Trophoblast cell (in vitro differentiated cells and primary cell): ENCODE data around the gene EGFR.

Experiments
- DNase-seq, 2 donors: peaks; one replicate each; pipeline ENCODE4 v3.0.0-alpha.2; 2016
- H2AFZ ChIP-seq: 2 replicates; pipeline ENCODE4 v1.6.1; 2013; ENCODE audit warnings: low read length, moderate library complexity, mild to moderate bottlenecking; ENCODE audit not compliant: insufficient read depth, poor library complexity
- H2AK5ac ChIP-seq: 2 replicates; pipeline ENCODE4 v1.6.1; 2013; ENCODE audit warnings: mild to moderate bottlenecking, low read length
- H2BK120ac ChIP-seq: 2 replicates; pipeline ENCODE4 v1.6.1; 2013; ENCODE audit warnings: low read length, mild to moderate bottlenecking, moderate library complexity; ENCODE audit not compliant: insufficient read depth, poor library complexity
- H2BK12ac ChIP-seq: 2 replicates; pipeline ENCODE4 v1.6.1; 2013; ENCODE audit warnings: mild to moderate bottlenecking, low read length, moderate library complexity
- H2BK5ac ChIP-seq: 2 replicates; pipeline ENCODE4 v1.6.1; 2013; ENCODE audit warnings: low read length, low read depth, moderate library complexity, mild to moderate bottlenecking; ENCODE audit not compliant: poor library complexity
- H3K14ac ChIP-seq: 2 replicates; pipeline ENCODE4 v1.6.1; 2013; ENCODE audit warnings: mild to moderate bottlenecking, low read length
- H3K18ac ChIP-seq: 2 replicates; pipeline ENCODE4 v1.6.1; 2013; ENCODE audit warnings: mild to moderate bottlenecking, low read length
- H3K23ac ChIP-seq: 2 replicates; pipeline ENCODE4 v1.6.1; 2013; ENCODE audit warnings: low read length
- H3K27ac ChIP-seq: 2 replicates; pipeline ENCODE4 v1.5.1; 2013; ENCODE audit warnings: low read depth, mild to moderate bottlenecking, inconsistent platforms, low read length, moderate library complexity
- H3K27me3 ChIP-seq: 2 replicates; pipeline ENCODE4 v1.6.1; 2013; ENCODE audit warnings: inconsistent platforms, mild to moderate bottlenecking, low read length, moderate library complexity; ENCODE audit not compliant: insufficient read depth
- H3K36me3 ChIP-seq, 2 experiments: 1 replicate in 1 of 2; 2 replicates in 1 of 2; pipeline ENCODE4 v1.6.1; 2013; ENCODE audit warnings: low read length in 2 of 2, mild to moderate bottlenecking in 2 of 2, moderate library complexity in 1 of 2; ENCODE audit not compliant: insufficient read depth in 2 of 2, control insufficient read depth in 1 of 2
- H3K4ac ChIP-seq: 2 replicates; pipeline ENCODE4 v1.6.1; 2013; ENCODE audit warnings: low read depth, mild to moderate bottlenecking, low read length, moderate library complexity
- H3K4me1 ChIP-seq, 2 experiments: 1 replicate in 1 of 2; 2 replicates in 1 of 2; pipeline ENCODE4 v1.6.1; 2013; ENCODE audit warnings: low read length in 2 of 2, mild to moderate bottlenecking in 2 of 2, moderate library complexity in 1 of 2; ENCODE audit not compliant: insufficient read depth in 2 of 2, control insufficient read depth in 1 of 2
- H3K4me2 ChIP-seq: 2 replicates; pipeline ENCODE4 v1.6.1; 2013; ENCODE audit warnings: inconsistent platforms, mild to moderate bottlenecking, low read length, moderate library complexity
- H3K4me3 ChIP-seq: 2 replicates; pipeline ENCODE4 v1.5.1; 2013; ENCODE audit warnings: mild to moderate bottlenecking, low read depth, low read length, inconsistent platforms
- H3K79me1 ChIP-seq: one replicate; pipeline ENCODE4 v1.6.1; 2013; ENCODE audit warnings: low read length
- H3K79me2 ChIP-seq: 2 replicates; pipeline ENCODE4 v1.6.1; 2013; ENCODE audit warnings: low read length, mild to moderate bottlenecking; ENCODE audit not compliant: control insufficient read depth, insufficient read depth, poor library complexity
- H3K9ac ChIP-seq: 2 replicates; pipeline ENCODE4 v1.6.1; 2013; ENCODE audit warnings: mild to moderate bottlenecking, low read length
- H3K9me3 ChIP-seq: 2 replicates; pipeline ENCODE4 v1.6.1; 2013; ENCODE audit warnings: low read depth, mild to moderate bottlenecking, control low read depth, inconsistent platforms, low read length; ENCODE audit not compliant: insufficient read depth
- H4K12ac ChIP-seq: 2 replicates; pipeline ENCODE4 v1.6.1; 2013; ENCODE audit warnings: low read depth, mild to moderate bottlenecking, low read length, moderate library complexity
- H4K8ac ChIP-seq: 2 replicates; pipeline ENCODE4 v1.6.1; 2013; ENCODE audit warnings: low read depth, mild to moderate bottlenecking, low read length, moderate library complexity
- H4K91ac ChIP-seq: one replicate; pipeline ENCODE4 v1.6.1; 2013; ENCODE audit warnings: low read depth, mild to moderate bottlenecking, low read length, moderate library complexity
- WGBS: extraction: QIAGEN DNeasy Blood & Tissue Kit; methylation state at CpG from one replicate; pipeline ENCODE4 v1.1.7; 2013; ENCODE audit warnings: missing lambda C conversion rate; ENCODE audit not compliant: insufficient read length, insufficient coverage; ENCODE audit errors: extremely low coverage; 5-methylcytosine and 5-hydroxymethylcytosine counted together

Gene EGFR

GRCh38 chr7:55172881-55173609 lies 154.2 kb downstream of the EGFR start:
- H3K36me3 ChIP-seq, result peaks cover 41 to 51% of the 10 kb centered on the region in 2 experiments
- H3K4ac ChIP-seq, result no peak overlapping the region
- no peak overlapping the region for H4K8ac ChIP-seq
- no peak overlapping the region for H2AFZ ChIP-seq
- no peak overlapping the region for H2BK5ac ChIP-seq
- H2BK12ac ChIP-seq, result no peak overlapping the region
- no peak overlapping the region for H3K23ac ChIP-seq
- no peaks in the 10 kb centered on the region for H3K79me1 ChIP-seq
- H3K18ac ChIP-seq, result no peak overlapping the region
- no peak for DNase-seq
- no peak overlapping the region for H2BK120ac ChIP-seq
- no CpG with 5 or more reads among the region's 25 CpGs for WGBS
- no peak overlapping the region for H4K91ac ChIP-seq
- no peaks in the 10 kb centered on the region for H3K27me3 ChIP-seq
- H3K9me3 ChIP-seq, result no peaks in the 10 kb centered on the region
- no peak overlapping the region for H3K27ac ChIP-seq
- H3K4me2 ChIP-seq, result no peak overlapping the region
- H4K12ac ChIP-seq, result no peak overlapping the region
- no peak overlapping the region for H3K9ac ChIP-seq
- no peak overlapping the region for H3K14ac ChIP-seq
- no peak overlapping the region for H3K4me3 ChIP-seq
- no peak overlapping the region for H2AK5ac ChIP-seq
- no peaks in the 10 kb centered on the region for H3K79me2 ChIP-seq
- H3K4me1 ChIP-seq, result no peaks in the 10 kb centered on the region

DNA sequence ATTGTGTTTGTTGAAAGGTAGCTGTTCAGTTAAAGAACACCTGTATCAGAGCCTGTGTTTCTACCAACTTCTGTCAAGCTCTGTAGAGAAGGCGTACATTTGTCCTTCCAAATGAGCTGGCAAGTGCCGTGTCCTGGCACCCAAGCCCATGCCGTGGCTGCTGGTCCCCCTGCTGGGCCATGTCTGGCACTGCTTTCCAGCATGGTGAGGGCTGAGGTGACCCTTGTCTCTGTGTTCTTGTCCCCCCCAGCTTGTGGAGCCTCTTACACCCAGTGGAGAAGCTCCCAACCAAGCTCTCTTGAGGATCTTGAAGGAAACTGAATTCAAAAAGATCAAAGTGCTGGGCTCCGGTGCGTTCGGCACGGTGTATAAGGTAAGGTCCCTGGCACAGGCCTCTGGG lies 154.9 kb downstream of the EGFR start:
- Histone ChIP-seq H3K79me2 (no peaks in the 10 kb centered on the region), H4K12ac (no peak overlapping the region), H4K91ac (no peak overlapping the region), H3K14ac (no peak overlapping the region), H3K27me3 (no peaks in the 10 kb centered on the region), H3K36me3 (peaks cover 41 to 51% of the 10 kb centered on the region in 2 experiments), H2BK120ac (no peak overlapping the region), H3K4me1 (peaks cover 0 to under 1% of the 10 kb centered on the region in 2 experiments), H3K9me3 (no peaks in the 10 kb centered on the region), H3K4me3 (no peak overlapping the region), H4K8ac (no peak overlapping the region), H3K79me1 (no peaks in the 10 kb centered on the region), H2BK12ac (no peak overlapping the region), H3K4me2 (no peak overlapping the region), H2AK5ac (no peak overlapping the region), H2BK5ac (no peak overlapping the region), H3K4ac (no peak overlapping the region), H3K9ac (no peak overlapping the region), H3K27ac (no peak overlapping the region), H3K23ac (no peak overlapping the region), H3K18ac (no peak overlapping the region), H2AFZ (no peak overlapping the region)
- no CpG with 5 or more reads among the region's 7 CpGs for WGBS
- no peak for DNase-seq

GRCh38 chr7:55174456-55174855 lies 155.6 kb downstream of the EGFR start:
- Histone ChIP-seq H3K9ac (no peak overlapping the region), H3K23ac (no peak overlapping the region), H3K14ac (no peak overlapping the region), H4K91ac (no peak overlapping the region), H3K79me1 (no peaks in the 10 kb centered on the region), H3K18ac (no peak overlapping the region), H4K12ac (no peak overlapping the region), H3K27me3 (no peaks in the 10 kb centered on the region), H3K4ac (no peak overlapping the region), H3K4me2 (no peak overlapping the region), H2BK5ac (no peak overlapping the region), H2AFZ (no peak overlapping the region), H2BK12ac (no peak overlapping the region), H2BK120ac (no peak overlapping the region), H3K79me2 (no peaks in the 10 kb centered on the region), H3K27ac (no peak overlapping the region), H3K4me3 (no peak overlapping the region), H2AK5ac (no peak overlapping the region), H3K36me3 (peaks cover 41 to 53% of the 10 kb centered on the region in 2 experiments), H4K8ac (no peak overlapping the region), H3K4me1 (peaks cover 0 to 3% of the 10 kb centered on the region in 2 experiments), H3K9me3 (no peaks in the 10 kb centered on the region)
- DNase-seq, result no peak
- WGBS, result no CpG with 5 or more reads among the region's 12 CpGs

- Histone ChIP-seq H3K9me3 (no peaks in the 10 kb centered on the region), H3K23ac (no peak overlapping the region), H2BK12ac (no peak overlapping the region), H2BK5ac (no peak overlapping the region), H3K4me3 (no peak overlapping the region), H3K4ac (no peak overlapping the region), H2AFZ (no peak overlapping the region), H3K36me3 (peaks cover 41 to 50% of the 10 kb centered on the region in 2 experiments), H3K79me2 (no peaks in the 10 kb centered on the region), H3K18ac (no peak overlapping the region), H3K27me3 (no peaks in the 10 kb centered on the region), H4K8ac (no peak overlapping the region), H3K9ac (no peak overlapping the region), H3K14ac (no peak overlapping the region), H3K79me1 (no peaks in the 10 kb centered on the region), H2BK120ac (no peak overlapping the region), H4K91ac (no peak overlapping the region), H3K4me1 (peaks cover 0 to 3% of the 10 kb centered on the region in 2 experiments), H3K27ac (no peak overlapping the region), H2AK5ac (no peak overlapping the region), H4K12ac (no peak overlapping the region), H3K4me2 (no peak overlapping the region)
- DNase-seq, result no peak
- no CpG with 5 or more reads among the region's 1 CpG for WGBS
Measured at GRCh38 chr7:55174856-55175255, 156.0 kb downstream of the EGFR start.
